Suprapubic skin (tissue), 4 donors: ENCODE results near the gene PTPRD. TPM values are rescaled to one million over a fixed set of nuclear protein-coding genes. Genes with fewer than 3 reads are reported as not detected.
"Not testable (repeated sequence)": the region's sequence is repeated elsewhere in the genome, so short reads cannot be mapped to it uniquely, and the experiment has no call there.

Experiments
- DNase-seq, 2 donors: peaks; one replicate each; pipeline ENCODE4 v3.0.0-alpha.2; 2019; ENCODE audit warnings: low spot score in 2 of 2
- H3K27ac ChIP-seq: fragments of 200-600 bp; sonication (generic); one replicate; pipeline ENCODE4 v1.5.1; 2019
- H3K27me3 ChIP-seq: fragments of 200-600 bp; sonication (generic); one replicate; pipeline ENCODE4 v1.5.1; 2019
- H3K36me3 ChIP-seq: fragments of 200-600 bp; sonication (generic); one replicate; pipeline ENCODE4 v1.5.1; 2019
- H3K4me1 ChIP-seq: fragments of 200-600 bp; sonication (generic); one replicate; pipeline ENCODE4 v1.5.1; 2019
- H3K4me3 ChIP-seq: fragments of 200-600 bp; sonication (generic); one replicate; pipeline ENCODE4 v1.5.1; 2019; ENCODE audit warnings: mild to moderate bottlenecking
- H3K9me3 ChIP-seq: fragments of 200-600 bp; sonication (generic); one replicate; pipeline ENCODE4 v1.5.1; 2019
- EP300 ChIP-seq: sonication (generic); formaldehyde crosslinking; IDR thresholded peaks from one replicate; pipeline ENCODE4 v1.6.1; 2017; ENCODE audit warnings: antibody characterized with exemption
- POLR2A ChIP-seq, 2 donors: fragments of 450-650 bp; IDR thresholded peaks; one replicate each; pipeline ENCODE4 v1.6.1; 2017; ENCODE audit warnings: antibody characterized with exemption in 2 of 2, mild to moderate bottlenecking in 2 of 2, moderate library complexity in 2 of 2
- POLR2AphosphoS5 ChIP-seq, 3 donors: sonication (generic); formaldehyde crosslinking; IDR thresholded peaks; one replicate each; pipeline ENCODE4 v1.6.1; 2017; ENCODE audit warnings: antibody characterized with exemption in 3 of 3
- WGBS: methylation state at CpG from one replicate; pipeline ENCODE4 v1.1.5; 2018; 5-methylcytosine and 5-hydroxymethylcytosine counted together
- total RNA-seq, 4 donors: library from RNA; depleted of rRNA; stranded (reverse); fragments of >200 nt; gene quantifications; one replicate each; pipeline ENCODE4 v1.1.0, GENCODE V29; 2016
- TF ChIP-seq, protein P1 (sequence below), 2 donors: fragments of 200-600 bp in 1 of 2; fragments of 450-650 bp in 1 of 2; sonication (generic) in 1 of 2; IDR thresholded peaks; one replicate each; pipeline ENCODE4 v1.5.1; 2016 to 2019; ENCODE audit warnings: antibody characterized with exemption in 2 of 2, mild to moderate bottlenecking in 1 of 2, moderate library complexity in 1 of 2

The PTPRD gene
- total RNA-seq, 4 donors from 2014 or later: 0.49 to 3.3 (median 2.5) TPM

DNA sequence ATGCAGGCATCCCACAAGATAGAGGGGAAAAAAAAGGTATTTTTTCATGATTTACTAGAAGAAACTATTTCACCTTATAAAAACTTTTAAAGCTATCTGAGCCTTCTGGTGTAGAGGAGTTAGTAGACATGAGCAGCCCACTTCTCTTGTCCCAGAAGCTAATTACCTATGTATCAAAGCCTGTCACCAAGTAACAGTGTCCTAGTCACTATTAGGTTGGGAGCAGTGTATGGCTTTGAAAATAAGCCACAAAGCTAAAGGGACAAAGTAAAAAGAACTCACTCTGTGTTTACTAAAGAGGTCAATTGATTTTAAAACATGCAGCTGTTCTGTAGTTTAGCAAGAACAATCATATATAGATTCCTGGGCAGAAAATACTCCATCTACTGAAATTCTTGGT is 1286.1 kb downstream of the PTPRD start:
- no peaks in the 10 kb centered on the region for H3K4me1 ChIP-seq
- no peak overlapping the region for H3K27ac ChIP-seq
- DNase-seq: no peak
- H3K27me3 ChIP-seq: no peaks in the 10 kb centered on the region
- no peak overlapping the region for H3K4me3 ChIP-seq
- no peaks in the 10 kb centered on the region for H3K9me3 ChIP-seq
- no peak for TF ChIP-seq EP300
- TF ChIP-seq POLR2A (IDR thresholded peaks at IDR 0.05): no peak
- TF ChIP-seq POLR2AphosphoS5 (IDR thresholded peaks at IDR 0.05): no peak
- TF ChIP-seq, protein P1, sequence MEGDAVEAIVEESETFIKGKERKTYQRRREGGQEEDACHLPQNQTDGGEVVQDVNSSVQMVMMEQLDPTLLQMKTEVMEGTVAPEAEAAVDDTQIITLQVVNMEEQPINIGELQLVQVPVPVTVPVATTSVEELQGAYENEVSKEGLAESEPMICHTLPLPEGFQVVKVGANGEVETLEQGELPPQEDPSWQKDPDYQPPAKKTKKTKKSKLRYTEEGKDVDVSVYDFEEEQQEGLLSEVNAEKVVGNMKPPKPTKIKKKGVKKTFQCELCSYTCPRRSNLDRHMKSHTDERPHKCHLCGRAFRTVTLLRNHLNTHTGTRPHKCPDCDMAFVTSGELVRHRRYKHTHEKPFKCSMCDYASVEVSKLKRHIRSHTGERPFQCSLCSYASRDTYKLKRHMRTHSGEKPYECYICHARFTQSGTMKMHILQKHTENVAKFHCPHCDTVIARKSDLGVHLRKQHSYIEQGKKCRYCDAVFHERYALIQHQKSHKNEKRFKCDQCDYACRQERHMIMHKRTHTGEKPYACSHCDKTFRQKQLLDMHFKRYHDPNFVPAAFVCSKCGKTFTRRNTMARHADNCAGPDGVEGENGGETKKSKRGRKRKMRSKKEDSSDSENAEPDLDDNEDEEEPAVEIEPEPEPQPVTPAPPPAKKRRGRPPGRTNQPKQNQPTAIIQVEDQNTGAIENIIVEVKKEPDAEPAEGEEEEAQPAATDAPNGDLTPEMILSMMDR (IDR thresholded peaks at IDR 0.05): no peak
- H3K36me3 ChIP-seq: no peaks in the 10 kb centered on the region

DNA sequence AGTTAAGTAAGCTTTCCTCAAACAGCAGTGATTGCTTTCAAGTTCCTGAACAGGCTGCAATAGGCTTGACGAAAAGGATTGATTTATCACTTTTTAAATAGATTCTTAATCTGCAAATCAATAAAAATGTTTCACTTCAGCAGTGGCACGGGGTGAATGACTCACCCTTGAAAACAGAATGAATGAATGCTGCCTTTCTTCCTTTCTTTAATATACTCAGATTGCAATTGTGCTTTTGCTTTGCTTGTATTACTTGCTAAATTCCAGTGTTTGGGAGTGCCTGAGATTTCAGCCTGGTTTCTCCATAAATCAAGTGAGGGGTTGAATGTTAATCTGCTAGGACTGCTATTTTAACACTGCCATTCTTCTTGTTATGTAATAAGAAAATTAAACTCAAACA is 1293.8 kb downstream of the PTPRD start:
- WGBS: 9% methylated on average over 2 of the region's 2 CpGs
- TF ChIP-seq EP300 (no peak), POLR2AphosphoS5 (IDR thresholded peaks at IDR 0.05) (no peak), POLR2A (IDR thresholded peaks at IDR 0.05) (no peak)
- TF ChIP-seq, protein P1 (IDR thresholded peaks at IDR 0.05): no peak
- Histone ChIP-seq H3K4me3 (no peak overlapping the region), H3K4me1 (no peaks in the 10 kb centered on the region), H3K27me3 (no peaks in the 10 kb centered on the region), H3K27ac (no peak overlapping the region), H3K9me3 (no peaks in the 10 kb centered on the region), H3K36me3 (no peaks in the 10 kb centered on the region)
- DNase-seq: no peak

DNA sequence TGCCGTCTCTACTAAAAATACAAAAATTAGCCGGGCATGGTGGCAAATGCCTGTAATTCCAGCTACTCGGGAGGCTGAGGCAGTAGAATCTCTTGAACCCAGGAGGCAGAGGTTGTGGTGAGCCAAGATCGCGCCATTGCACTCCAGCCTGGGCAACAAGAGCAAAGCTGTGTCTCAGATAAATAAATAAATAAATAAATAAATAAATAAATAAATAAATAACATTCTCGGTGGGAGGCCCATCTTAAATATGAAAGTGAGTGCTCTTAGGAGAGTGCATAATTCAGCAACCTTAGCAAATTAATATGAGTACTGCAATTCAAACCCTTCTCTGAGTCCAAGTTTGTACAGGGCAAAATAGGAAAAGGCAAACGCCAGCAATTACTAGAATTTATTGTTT is 1302.1 kb downstream of the PTPRD start:
- not testable (repeated sequence) for H3K4me3 ChIP-seq, H3K27ac ChIP-seq, H3K36me3 ChIP-seq, H3K27me3 ChIP-seq, H3K4me1 ChIP-seq, DNase-seq, H3K9me3 ChIP-seq
- 89% methylated on average over 7 of the region's 7 CpGs for WGBS

DNA sequence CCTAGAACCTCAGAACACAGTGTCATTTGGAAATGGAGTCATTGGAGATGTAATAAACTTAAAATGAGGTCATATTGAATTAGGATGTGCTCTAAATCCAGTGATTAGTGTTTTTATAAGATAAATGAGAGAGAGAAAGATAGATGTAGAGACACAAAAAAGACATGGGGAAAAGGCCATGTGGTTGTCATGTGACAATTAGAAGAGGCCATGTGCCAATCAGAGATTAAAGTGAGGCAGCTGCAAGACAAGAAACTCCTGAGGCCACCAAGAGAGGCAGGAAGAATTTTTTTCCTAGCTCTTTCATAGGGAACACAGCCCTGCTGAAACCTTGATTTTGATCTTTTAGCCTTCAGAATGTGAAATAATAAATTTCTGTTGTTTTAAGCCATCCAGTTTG is 1307.2 kb downstream of the PTPRD start:
- DNase-seq: no peak
- Histone ChIP-seq H3K27me3 (no peaks in the 10 kb centered on the region), H3K27ac (no peak overlapping the region), H3K9me3 (no peaks in the 10 kb centered on the region), H3K4me1 (no peaks in the 10 kb centered on the region), H3K36me3 (no peaks in the 10 kb centered on the region), H3K4me3 (no peak overlapping the region)
- no peak for TF ChIP-seq EP300

DNA sequence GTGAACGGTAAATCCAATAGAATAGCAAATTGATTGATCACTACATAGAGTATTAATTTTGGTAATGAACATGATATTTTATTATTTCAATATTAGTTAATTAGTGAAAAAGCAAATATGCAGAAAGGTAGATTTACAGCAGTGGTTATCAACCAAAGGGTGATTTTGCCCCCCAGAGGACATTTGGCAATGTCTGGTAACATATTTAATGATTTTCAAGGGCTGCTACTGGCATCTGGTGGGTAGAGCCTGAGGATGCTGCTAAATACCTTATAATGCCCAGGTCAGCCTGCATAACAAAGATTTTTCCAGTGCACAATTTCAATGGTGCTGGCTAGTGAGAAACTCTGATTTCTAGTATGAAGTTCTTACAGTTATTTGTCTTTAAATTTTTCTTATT is 1313.7 kb downstream of the PTPRD start:
- WGBS: 90% methylated on average over 1 of the region's 1 CpG

DNA sequence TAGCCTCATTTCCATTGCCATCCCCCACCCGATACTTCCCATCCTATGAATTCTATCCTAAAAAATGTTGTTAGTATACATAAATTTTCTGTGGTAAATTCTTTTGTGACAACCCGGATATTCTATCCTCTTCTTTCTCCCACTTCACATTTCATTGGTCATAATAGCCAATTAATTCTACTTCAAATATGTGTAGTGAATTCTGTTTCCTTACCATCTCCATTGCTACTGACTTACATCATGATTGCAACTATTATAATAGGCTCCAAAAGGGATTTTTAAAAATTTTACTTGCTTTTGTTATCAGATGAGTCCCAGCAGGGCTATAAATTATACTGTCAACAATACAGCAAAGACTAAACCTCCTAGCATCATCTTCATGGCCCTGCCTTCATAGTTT is 1326.8 kb downstream of the PTPRD start:
- Histone ChIP-seq H3K27ac (no peak overlapping the region), H3K4me1 (no peaks in the 10 kb centered on the region), H3K4me3 (no peak overlapping the region), H3K9me3 (no peaks in the 10 kb centered on the region), H3K27me3 (no peaks in the 10 kb centered on the region), H3K36me3 (no peaks in the 10 kb centered on the region)
- DNase-seq: no peak
- TF ChIP-seq POLR2A (IDR thresholded peaks at IDR 0.05) (no peak), EP300 (no peak), POLR2AphosphoS5 (IDR thresholded peaks at IDR 0.05) (no peak)
- TF ChIP-seq, protein P1 (IDR thresholded peaks at IDR 0.05): no peak
- WGBS: 71% methylated on average over 2 of the region's 2 CpGs

More for the DNA sequence above, 1313.7 kb downstream of the PTPRD start:
- no peaks in the 10 kb centered on the region for H3K36me3 ChIP-seq
- H3K4me3 ChIP-seq: no peak overlapping the region
- no peak for DNase-seq
- no peaks in the 10 kb centered on the region for H3K9me3 ChIP-seq
- TF ChIP-seq, protein P1 (IDR thresholded peaks at IDR 0.05): no peak
- TF ChIP-seq EP300: no peak
- no peak for TF ChIP-seq POLR2AphosphoS5 (IDR thresholded peaks at IDR 0.05)
- no peak for TF ChIP-seq POLR2A (IDR thresholded peaks at IDR 0.05)
- H3K27ac ChIP-seq: no peak overlapping the region
- no peaks in the 10 kb centered on the region for H3K27me3 ChIP-seq
- H3K4me1 ChIP-seq: no peaks in the 10 kb centered on the region
